Measurements from ENCODE around the gene PPP1R9A. TPM values are rescaled to one million over a fixed set of nuclear protein-coding genes. Genes with fewer than 3 reads are reported as not detected.

PPP1R9A gene
- polyA plus RNA-seq, 1 experiment, result 0.02 TPM

GRCh38 chr7:94940241-94940640, 32.8 kb downstream of the PPP1R9A start:
- CTCF ChIA-PET, result no interaction called here

DNA sequence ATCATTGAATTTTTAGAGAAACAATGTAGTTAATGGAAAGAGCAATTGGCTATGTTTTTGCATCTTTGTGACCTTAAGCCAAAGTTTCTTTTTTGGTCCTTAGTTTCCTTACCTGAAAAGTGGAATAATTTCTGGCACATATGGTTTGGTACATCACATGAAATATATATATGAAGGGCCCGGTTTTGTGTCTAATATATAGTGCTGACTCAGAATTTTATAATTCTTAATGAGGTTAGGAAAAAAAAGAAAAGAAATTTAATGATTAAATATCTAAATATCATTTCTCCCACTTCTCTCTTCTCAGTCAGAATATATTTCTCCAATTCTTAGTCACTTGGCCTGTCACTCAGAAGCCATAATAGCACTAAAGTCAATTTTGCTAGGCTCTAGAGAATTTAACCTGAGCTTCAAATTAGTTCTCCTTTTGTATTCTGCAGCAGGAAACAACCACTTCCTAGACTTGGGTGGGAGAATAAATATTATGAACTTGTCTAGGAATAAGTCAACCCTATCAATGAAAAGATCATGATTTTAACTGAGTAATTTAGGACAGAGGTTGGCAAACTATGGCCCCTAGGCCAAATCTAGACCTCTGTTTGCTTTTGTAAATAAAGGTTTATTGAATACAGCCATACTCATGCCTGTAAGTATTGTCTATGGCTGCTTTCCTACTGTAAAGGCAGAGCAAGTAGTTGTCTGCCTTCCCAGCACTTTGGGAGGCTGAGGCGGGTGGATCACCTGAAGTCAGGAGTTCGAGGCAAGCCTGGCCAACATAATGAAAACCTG, 34.6 kb downstream of the PPP1R9A start:
- CTCF ChIA-PET, result no interaction called here
- TF ChIP-seq, protein P1, sequence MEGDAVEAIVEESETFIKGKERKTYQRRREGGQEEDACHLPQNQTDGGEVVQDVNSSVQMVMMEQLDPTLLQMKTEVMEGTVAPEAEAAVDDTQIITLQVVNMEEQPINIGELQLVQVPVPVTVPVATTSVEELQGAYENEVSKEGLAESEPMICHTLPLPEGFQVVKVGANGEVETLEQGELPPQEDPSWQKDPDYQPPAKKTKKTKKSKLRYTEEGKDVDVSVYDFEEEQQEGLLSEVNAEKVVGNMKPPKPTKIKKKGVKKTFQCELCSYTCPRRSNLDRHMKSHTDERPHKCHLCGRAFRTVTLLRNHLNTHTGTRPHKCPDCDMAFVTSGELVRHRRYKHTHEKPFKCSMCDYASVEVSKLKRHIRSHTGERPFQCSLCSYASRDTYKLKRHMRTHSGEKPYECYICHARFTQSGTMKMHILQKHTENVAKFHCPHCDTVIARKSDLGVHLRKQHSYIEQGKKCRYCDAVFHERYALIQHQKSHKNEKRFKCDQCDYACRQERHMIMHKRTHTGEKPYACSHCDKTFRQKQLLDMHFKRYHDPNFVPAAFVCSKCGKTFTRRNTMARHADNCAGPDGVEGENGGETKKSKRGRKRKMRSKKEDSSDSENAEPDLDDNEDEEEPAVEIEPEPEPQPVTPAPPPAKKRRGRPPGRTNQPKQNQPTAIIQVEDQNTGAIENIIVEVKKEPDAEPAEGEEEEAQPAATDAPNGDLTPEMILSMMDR (IDR thresholded peaks at IDR 0.05; ENCODE audit: low read depth, low read length), result no peak

More at GRCh38 chr7:94940241-94940640, 32.8 kb downstream of the PPP1R9A start:
- H3K27ac ChIP-seq (ENCODE audit: low read depth, low read length), result no peak overlapping the region
- POLR2A ChIA-PET, result no interaction called here
- no peaks in the 10 kb centered on the region for H3K27me3 ChIP-seq (ENCODE audit: control insufficient read depth, insufficient read depth, low read length)
- H3K4me3 ChIP-seq (ENCODE audit: low read depth, low read length), result no peak overlapping the region
- no peak for DNase-seq (ENCODE audit: low read depth, low spot score)
- TF ChIP-seq, protein P1 (IDR thresholded peaks at IDR 0.05; ENCODE audit: low read depth, low read length), result no peak
- H3K9me3 ChIP-seq (ENCODE audit: control insufficient read depth, insufficient read depth, low read length), result no peaks in the 10 kb centered on the region

GRCh38 chr7:94943134-94943533, 35.7 kb downstream of the PPP1R9A start:
- POLR2A ChIA-PET, result no interaction called here

More for the DNA sequence above, 34.6 kb downstream of the PPP1R9A start:
- no peaks in the 10 kb centered on the region for H3K27me3 ChIP-seq (ENCODE audit: control insufficient read depth, insufficient read depth, low read length)
- no peak overlapping the region for H3K4me3 ChIP-seq (ENCODE audit: low read depth, low read length)
- POLR2A ChIA-PET, result no interaction called here
- DNase-seq (ENCODE audit: low read depth, low spot score), result no peak
- H3K9me3 ChIP-seq (ENCODE audit: control insufficient read depth, insufficient read depth, low read length), result no peaks in the 10 kb centered on the region
- no peak overlapping the region for H3K27ac ChIP-seq (ENCODE audit: low read depth, low read length)

GRCh38 chr7:94949532-94949931, 42.1 kb downstream of the PPP1R9A start:
- TF ChIP-seq, protein P1 (IDR thresholded peaks at IDR 0.05; ENCODE audit: low read depth, low read length), result no peak
- ChIA-PET POLR2A (no interaction called here), CTCF (no interaction called here)
- H3K4me3 ChIP-seq (ENCODE audit: low read depth, low read length), result no peak overlapping the region
- no peaks in the 10 kb centered on the region for H3K27me3 ChIP-seq (ENCODE audit: control insufficient read depth, insufficient read depth, low read length)
- no peak for DNase-seq (ENCODE audit: low read depth, low spot score)
- H3K27ac ChIP-seq (ENCODE audit: low read depth, low read length), result no peak overlapping the region
- no peaks in the 10 kb centered on the region for H3K9me3 ChIP-seq (ENCODE audit: control insufficient read depth, insufficient read depth, low read length)

More at GRCh38 chr7:94943134-94943533, 35.7 kb downstream of the PPP1R9A start:
- Histone ChIP-seq H3K9me3 (ENCODE audit: control insufficient read depth, insufficient read depth, low read length) (no peaks in the 10 kb centered on the region), H3K27ac (ENCODE audit: low read depth, low read length) (no peak overlapping the region), H3K27me3 (ENCODE audit: control insufficient read depth, insufficient read depth, low read length) (no peaks in the 10 kb centered on the region), H3K4me3 (ENCODE audit: low read depth, low read length) (no peak overlapping the region)
- CTCF ChIA-PET, result no interaction called here
- TF ChIP-seq, protein P1 (IDR thresholded peaks at IDR 0.05; ENCODE audit: low read depth, low read length), result no peak
- no peak for DNase-seq (ENCODE audit: low read depth, low spot score)

- TF ChIP-seq, protein P1 (IDR thresholded peaks at IDR 0.05; ENCODE audit: low read depth, low read length), result no peak
- ChIA-PET POLR2A (no interaction called here), CTCF (no interaction called here)
- Histone ChIP-seq H3K27me3 (ENCODE audit: control insufficient read depth, insufficient read depth, low read length) (no peaks in the 10 kb centered on the region), H3K27ac (ENCODE audit: low read depth, low read length) (no peak overlapping the region), H3K4me3 (ENCODE audit: low read depth, low read length) (no peak overlapping the region), H3K9me3 (ENCODE audit: control insufficient read depth, insufficient read depth, low read length) (no peaks in the 10 kb centered on the region)
- no peak for DNase-seq (ENCODE audit: low read depth, low spot score)
Measured at GRCh38 chr7:94955807-94956206, 48.4 kb downstream of the PPP1R9A start.

Data from AG04450 (cell line).